OCI-LY7 (cell line): Measurements from ENCODE around the gene TTR. TPM values are rescaled to one million over a fixed set of nuclear protein-coding genes. Genes with fewer than 3 reads are reported as not detected.

Experiments used
- BruUV-seq: library from RNA; stranded (reverse); fragments of 400-500 nt; replicated peaks from 2 replicates; lab custom pipeline; 2021; lab: Mats Ljungman, UMichigan
- CTCF ChIA-PET: fragments of 300-600 bp; sonication (Branson Sonifier 250); formaldehyde crosslinking; loops from one replicate; lab custom pipeline; 2022; ENCODE audit warnings: antibody characterized with exemption; ENCODE audit not compliant: unreplicated experiment; lab: Charles Lee
- POLR2A ChIA-PET: fragments of 300-600 bp; sonication (Branson Sonifier 250); formaldehyde crosslinking; loops from one replicate; lab custom pipeline; 2022; ENCODE audit warnings: antibody characterized with exemption; lab: Charles Lee
- DNase-seq: peaks from one replicate; pipeline ENCODE4 v3.0.0-alpha.2; 2015; ENCODE audit warnings: low spot score
- H2AFZ ChIP-seq: fragments of 200-600 bp; sonication (generic), shearing (Covaris generic); 2 replicates; pipeline ENCODE4 v1.6.1; 2014; ENCODE audit warnings: mild to moderate bottlenecking, antibody characterized with exemption, low read length, moderate library complexity
- H3K27ac ChIP-seq: fragments of 200-600 bp; sonication (generic); 2 replicates; pipeline ENCODE4 v1.5.1; 2014; ENCODE audit warnings: mixed run types, low read depth, mild to moderate bottlenecking, moderate library complexity, low read length, inconsistent platforms; ENCODE audit not compliant: poor library complexity, severe bottlenecking
- H3K36me3 ChIP-seq: fragments of 200-600 bp; sonication (generic); 2 replicates; pipeline ENCODE4 v1.6.1; 2014; ENCODE audit warnings: mild to moderate bottlenecking, antibody characterized with exemption, low read length, moderate library complexity, mixed read lengths; ENCODE audit not compliant: insufficient read depth
- H3K4me1 ChIP-seq: fragments of 200-600 bp; sonication (generic); 2 replicates; pipeline ENCODE4 v1.5.1; 2014; ENCODE audit warnings: mild to moderate bottlenecking, low read length; ENCODE audit not compliant: insufficient read depth, poor library complexity, severe bottlenecking
- H3K4me2 ChIP-seq: fragments of 200-600 bp; sonication (generic); 2 replicates; pipeline ENCODE4 v1.6.1; 2014; ENCODE audit warnings: mild to moderate bottlenecking, low read length
- H3K4me3 ChIP-seq: fragments of 200-600 bp; sonication (generic); 2 replicates; pipeline ENCODE4 v1.5.1; 2014; ENCODE audit warnings: mild to moderate bottlenecking, low read depth, low read length; ENCODE audit not compliant: poor library complexity, severe bottlenecking
- H3K79me2 ChIP-seq: fragments of 200-600 bp; sonication (generic); 2 replicates; pipeline ENCODE4 v1.6.1; 2016; ENCODE audit warnings: low read depth, mild to moderate bottlenecking, low read length, moderate library complexity, mixed read lengths; ENCODE audit not compliant: insufficient read depth
- H3K9me2 ChIP-seq: fragments of 200-600 bp; sonication (generic); 2 replicates; pipeline ENCODE4 v1.6.1; 2016; ENCODE audit warnings: mild to moderate bottlenecking, low read length, mixed read lengths; ENCODE audit not compliant: insufficient read depth
- H3K9me3 ChIP-seq: fragments of 200-600 bp; sonication (generic); 2 replicates; pipeline ENCODE4 v1.6.1; 2014; ENCODE audit warnings: mild to moderate bottlenecking, mixed run types, low read length, mixed read lengths
- H4K20me1 ChIP-seq: fragments of 200-600 bp; sonication (generic); 2 replicates; pipeline ENCODE4 v1.6.1; 2014; ENCODE audit warnings: mild to moderate bottlenecking, antibody characterized with exemption, low read length, moderate library complexity, mixed read lengths; ENCODE audit not compliant: insufficient read depth
- EZH2phosphoT487 ChIP-seq: fragments of 200-600 bp; sonication (generic); IDR thresholded peaks from 2 replicates; pipeline ENCODE4 v1.6.1; 2018; ENCODE audit warnings: low read depth, borderline replicate concordance, mild to moderate bottlenecking, mixed run types, antibody characterized with exemption, low read length, moderate library complexity, mixed read lengths
- intact Hi-C: fragments of 100-400 bp; cut with micrococcal nuclease; formaldehyde crosslinking; loops from one replicate; pipeline ENCODE4 v1.10.0; 2022; ENCODE audit not compliant: unreplicated experiment
- total RNA-seq, 2 experiments: library from RNA; depleted of rRNA in 1 of 2; stranded (reverse); fragments of >200 nt in 1 of 2; shearing (Covaris generic) in 1 of 2; gene quantifications; 2 replicates each; pipeline ENCODE4 v1.2.3, GENCODE V29; 2014 to 2022
- TF ChIP-seq, protein P1 (sequence below): fragments of 200-600 bp; sonication (generic); conservative IDR thresholded peaks from 2 replicates; pipeline ENCODE4 v1.5.1; 2014; ENCODE audit warnings: mild to moderate bottlenecking, antibody characterized with exemption, low read length, moderate library complexity, mixed read lengths

TTR gene
- total RNA-seq, 2 experiments from 2014 or later, result not detected

DNA sequence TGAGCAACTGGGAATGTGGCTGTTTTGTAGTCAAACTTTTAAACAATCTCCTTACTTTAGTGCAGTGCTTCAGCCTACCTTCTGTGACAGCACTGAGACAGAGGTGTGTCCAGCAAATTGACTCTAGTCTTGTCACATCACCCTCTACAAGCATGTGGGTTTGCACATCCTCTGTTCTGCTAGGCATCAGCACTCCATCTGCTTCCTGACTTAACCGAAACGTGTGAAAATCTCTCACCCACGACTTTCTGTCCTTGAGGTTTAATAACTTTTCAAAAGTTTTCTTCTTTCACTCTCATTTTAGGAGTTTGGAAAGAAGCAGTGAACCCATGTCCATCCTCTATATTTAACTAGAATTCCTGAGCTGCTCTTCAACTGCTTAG lies 42.6 kb downstream of the TTR start:
- no peaks in the 10 kb centered on the region for H3K9me3 ChIP-seq

DNA sequence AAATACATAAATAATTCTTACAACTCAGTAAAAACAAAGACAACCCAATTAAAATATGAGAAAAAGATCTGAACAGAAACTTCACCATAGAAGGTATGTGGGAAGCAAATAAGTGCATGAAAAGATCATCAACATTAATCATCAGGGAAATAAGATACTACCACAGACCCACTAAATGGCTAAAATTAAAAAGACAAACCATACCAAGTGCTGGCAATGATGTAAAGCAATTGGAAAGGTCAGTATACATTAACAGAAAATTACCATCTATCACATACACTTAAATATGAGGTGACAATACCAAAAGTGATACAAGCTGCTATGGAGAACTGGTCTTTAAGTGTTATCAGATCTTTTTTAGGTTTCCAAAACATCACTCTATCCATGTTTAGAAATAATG lies 44.7 kb downstream of the TTR start:
- no peak overlapping the region for H3K27ac ChIP-seq
- H3K4me1 ChIP-seq, result no peaks in the 10 kb centered on the region
- H3K4me2 ChIP-seq, result no peak overlapping the region
- CTCF ChIA-PET, result no interaction called here
- H3K36me3 ChIP-seq, result peaks cover 29% of the 10 kb centered on the region
- H3K9me3 ChIP-seq, result no peaks in the 10 kb centered on the region
- no peaks in the 10 kb centered on the region for H3K79me2 ChIP-seq
- no peaks in the 10 kb centered on the region for H3K9me2 ChIP-seq
- TF ChIP-seq, protein P1, sequence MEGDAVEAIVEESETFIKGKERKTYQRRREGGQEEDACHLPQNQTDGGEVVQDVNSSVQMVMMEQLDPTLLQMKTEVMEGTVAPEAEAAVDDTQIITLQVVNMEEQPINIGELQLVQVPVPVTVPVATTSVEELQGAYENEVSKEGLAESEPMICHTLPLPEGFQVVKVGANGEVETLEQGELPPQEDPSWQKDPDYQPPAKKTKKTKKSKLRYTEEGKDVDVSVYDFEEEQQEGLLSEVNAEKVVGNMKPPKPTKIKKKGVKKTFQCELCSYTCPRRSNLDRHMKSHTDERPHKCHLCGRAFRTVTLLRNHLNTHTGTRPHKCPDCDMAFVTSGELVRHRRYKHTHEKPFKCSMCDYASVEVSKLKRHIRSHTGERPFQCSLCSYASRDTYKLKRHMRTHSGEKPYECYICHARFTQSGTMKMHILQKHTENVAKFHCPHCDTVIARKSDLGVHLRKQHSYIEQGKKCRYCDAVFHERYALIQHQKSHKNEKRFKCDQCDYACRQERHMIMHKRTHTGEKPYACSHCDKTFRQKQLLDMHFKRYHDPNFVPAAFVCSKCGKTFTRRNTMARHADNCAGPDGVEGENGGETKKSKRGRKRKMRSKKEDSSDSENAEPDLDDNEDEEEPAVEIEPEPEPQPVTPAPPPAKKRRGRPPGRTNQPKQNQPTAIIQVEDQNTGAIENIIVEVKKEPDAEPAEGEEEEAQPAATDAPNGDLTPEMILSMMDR, result no peak
- TF ChIP-seq EZH2phosphoT487, result no peak
- H3K4me3 ChIP-seq, result no peak overlapping the region
- no peak for DNase-seq
- no peak overlapping the region for H2AFZ ChIP-seq
- no TSS peak for BruUV-seq
- POLR2A ChIA-PET, result interaction anchor here (0.7 kb wide), 1 partner anchor 1119 kb away, joined by 3 read pairs; no protein-coding TSS in a partner anchor
- no peaks in the 10 kb centered on the region for H4K20me1 ChIP-seq
- intact Hi-C loops, result loop anchor here (5.0 kb wide), 1 partner anchor 49 kb away; no protein-coding TSS in a partner anchor

More for the DNA sequence above, 42.6 kb downstream of the TTR start:
- no peaks in the 10 kb centered on the region for H3K79me2 ChIP-seq
- no peak overlapping the region for H3K27ac ChIP-seq
- BruUV-seq, result no TSS peak
- no peak overlapping the region for H2AFZ ChIP-seq
- ChIA-PET CTCF (no interaction called here), POLR2A (no interaction called here)
- no peak for DNase-seq
- H3K4me2 ChIP-seq, result no peak overlapping the region
- H3K4me1 ChIP-seq, result no peaks in the 10 kb centered on the region
- no peaks in the 10 kb centered on the region for H4K20me1 ChIP-seq
- no peak overlapping the region for H3K4me3 ChIP-seq
- TF ChIP-seq EZH2phosphoT487, result no peak
- TF ChIP-seq, protein P1, result no peak
- intact Hi-C loops, result no loop called here
- no peaks in the 10 kb centered on the region for H3K9me2 ChIP-seq
- H3K36me3 ChIP-seq, result peaks cover 29% of the 10 kb centered on the region

DNA sequence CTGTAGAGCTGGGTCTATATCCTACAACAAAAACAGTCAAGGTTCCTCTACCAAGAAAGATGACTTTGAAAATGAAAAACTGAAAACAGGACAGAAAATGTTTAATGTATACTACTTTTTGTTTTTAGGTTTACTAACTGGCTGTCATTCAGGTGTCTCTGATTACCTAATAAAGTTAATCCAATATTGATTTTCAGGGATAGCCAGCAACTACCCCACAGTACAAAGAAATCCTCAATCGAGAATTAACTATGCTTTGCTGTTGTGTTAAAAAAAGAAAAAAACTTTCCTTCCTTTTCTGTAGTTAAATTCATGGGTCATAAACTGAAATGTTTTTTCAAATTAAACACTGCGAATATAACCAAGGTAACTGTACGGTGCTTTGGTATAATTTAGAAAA lies 45.8 kb downstream of the TTR start:
- no TSS peak for BruUV-seq
- POLR2A ChIA-PET, result no interaction called here
- CTCF ChIA-PET, result no interaction called here

More for the DNA sequence above, 45.8 kb downstream of the TTR start:
- Histone ChIP-seq H3K4me3 (no peak overlapping the region), H3K9me2 (no peaks in the 10 kb centered on the region), H3K4me2 (no peak overlapping the region), H4K20me1 (no peaks in the 10 kb centered on the region), H3K36me3 (peaks cover 34% of the 10 kb centered on the region), H3K9me3 (no peaks in the 10 kb centered on the region), H3K79me2 (no peaks in the 10 kb centered on the region), H3K27ac (no peak overlapping the region), H3K4me1 (no peaks in the 10 kb centered on the region), H2AFZ (no peak overlapping the region)
- TF ChIP-seq, protein P1, result no peak
- TF ChIP-seq EZH2phosphoT487, result no peak
- intact Hi-C loops, result loop anchor here (5.0 kb wide), 1 partner anchor 50 kb away; no protein-coding TSS in a partner anchor
- no peak for DNase-seq
